Keratinocyte (primary cell): ENCODE measurements around the gene GPRIN1. TPM values are rescaled to one million over a fixed set of nuclear protein-coding genes. Genes with fewer than 3 reads are reported as not detected.

Source experiments
- DNase-seq: peaks from one replicate; pipeline ENCODE4 v3.0.0-alpha.2; 2011; ENCODE audit warnings: low read depth, missing footprints, low spot score
- FAIRE-seq: peaks from 2 replicates; lab custom pipeline; 2011; peaks lifted over from hg19 to GRCh38; lab: Jason Lieb, UNC
- H2AFZ ChIP-seq: 2 replicates; pipeline ENCODE4 v1.6.0; 2012; ENCODE audit warnings: low read length, control low read depth, inconsistent platforms; ENCODE audit not compliant: control insufficient read depth
- H3K27ac ChIP-seq: 2 replicates; pipeline ENCODE4 v1.5.1; 2011; ENCODE audit warnings: low read length; ENCODE audit not compliant: control insufficient read depth, insufficient read depth
- H3K27me3 ChIP-seq: 3 replicates; pipeline ENCODE4 v1.6.0; 2011; ENCODE audit warnings: low read length; ENCODE audit not compliant: control insufficient read depth, insufficient read depth; ENCODE audit errors: extremely low read depth
- H3K36me3 ChIP-seq, 2 experiments: 2 replicates in 1 of 2; 3 replicates in 1 of 2; pipeline ENCODE4 v1.5.1; 2011; ENCODE audit warnings: low read length in 2 of 2, mild to moderate bottlenecking in 1 of 2; ENCODE audit not compliant: control insufficient read depth in 2 of 2, insufficient read depth in 2 of 2; ENCODE audit errors: extremely low read depth in 1 of 2
- H3K4me1 ChIP-seq: 3 replicates; pipeline ENCODE4 v1.5.1; 2011; ENCODE audit warnings: low read length; ENCODE audit not compliant: control insufficient read depth, insufficient read depth; ENCODE audit errors: extremely low read depth
- H3K4me2 ChIP-seq: 3 replicates; pipeline ENCODE4 v1.6.0; 2011; ENCODE audit warnings: low read depth, low read length; ENCODE audit not compliant: control insufficient read depth, insufficient read depth; ENCODE audit errors: extremely low read depth
- H3K4me3 ChIP-seq, 3 experiments: fragments of 200-600 bp in 1 of 3; sonication (generic) in 1 of 3; 2 replicates in 2 of 3; 3 replicates in 1 of 3; pipeline ENCODE4 v1.5.1; 2011 to 2016; ENCODE audit warnings: low read length in 3 of 3, mild to moderate bottlenecking in 3 of 3, control low read depth in 2 of 3, inconsistent platforms in 1 of 3, low read depth in 1 of 3, mixed read lengths in 1 of 3, mixed run types in 1 of 3, moderate library complexity in 1 of 3; ENCODE audit not compliant: control insufficient read depth in 2 of 3, insufficient read depth in 2 of 3; ENCODE audit errors: extremely low read depth in 1 of 3
- H3K79me2 ChIP-seq: 2 replicates; pipeline ENCODE4 v1.6.0; 2012; ENCODE audit warnings: low read length; ENCODE audit not compliant: control insufficient read depth, insufficient read depth
- H3K9ac ChIP-seq: 3 replicates; pipeline ENCODE4 v1.6.0; 2011; ENCODE audit warnings: low read length; ENCODE audit not compliant: control insufficient read depth, insufficient read depth; ENCODE audit errors: extremely low read depth
- H3K9me1 ChIP-seq: 3 replicates; pipeline ENCODE4 v1.6.0; 2011; ENCODE audit warnings: low read length; ENCODE audit not compliant: control insufficient read depth, insufficient read depth; ENCODE audit errors: extremely low read depth
- H3K9me3 ChIP-seq: 2 replicates; pipeline ENCODE4 v1.5.1; 2012; ENCODE audit warnings: low read depth, low read length; ENCODE audit not compliant: control insufficient read depth
- H4K20me1 ChIP-seq: 3 replicates; pipeline ENCODE4 v1.6.0; 2011; ENCODE audit warnings: low read length; ENCODE audit not compliant: control insufficient read depth, insufficient read depth; ENCODE audit errors: extremely low read depth
- CTCF ChIP-seq, 3 experiments: IDR thresholded peaks in 1 of 3; conservative IDR thresholded peaks in 1 of 3; optimal IDR thresholded peaks in 1 of 3; 2 replicates in 2 of 3; 3 replicates in 1 of 3; pipeline versions ENCODE3 to v1.5.1; 2011; ENCODE audit warnings: low read length in 3 of 3, mild to moderate bottlenecking in 3 of 3, moderate library complexity in 2 of 3, control low read depth in 1 of 3, inconsistent platforms in 1 of 3; ENCODE audit not compliant: insufficient read depth in 2 of 3; ENCODE audit errors: extremely low read depth in 1 of 3
- EZH2 ChIP-seq: IDR thresholded peaks from one replicate; pipeline ENCODE4 v1.6.1; 2012; ENCODE audit warnings: inconsistent platforms, mild to moderate bottlenecking, low read length, moderate library complexity
- dilution Hi-C: fragments of 300-500 bp; cut with MboI; formaldehyde crosslinking; loops from one replicate; pipeline ENCODE4 v1.7.0; 2020; ENCODE audit warnings: low sequenced_read_pairs; ENCODE audit not compliant: extremely low pct_ligation_motif_present
- polyA plus RNA-seq, 5 experiments: library from polyadenylated mRNA; depleted of rRNA in 3 of 5; stranded (reverse) in 3 of 5; stranded (forward) in 1 of 5; unstranded in 1 of 5; fragments of >200 nt; gene quantifications; 1 replicate in 1 of 5; 2 replicates in 3 of 5; 3 replicates in 1 of 5; pipeline versions ENCODE4 v1.2.1 to v1.2.3, GENCODE V29; 2011 to 2012; ENCODE audit warnings: missing spikeins in 2 of 5, low read depth in 1 of 5, low replicate concordance in 1 of 5

GPRIN1 gene
- polyA plus RNA-seq, 1 donor (not counting 4 experiments of a cell fraction or from before 2014, with no cell fraction given) = 4.0 TPM

DNA sequence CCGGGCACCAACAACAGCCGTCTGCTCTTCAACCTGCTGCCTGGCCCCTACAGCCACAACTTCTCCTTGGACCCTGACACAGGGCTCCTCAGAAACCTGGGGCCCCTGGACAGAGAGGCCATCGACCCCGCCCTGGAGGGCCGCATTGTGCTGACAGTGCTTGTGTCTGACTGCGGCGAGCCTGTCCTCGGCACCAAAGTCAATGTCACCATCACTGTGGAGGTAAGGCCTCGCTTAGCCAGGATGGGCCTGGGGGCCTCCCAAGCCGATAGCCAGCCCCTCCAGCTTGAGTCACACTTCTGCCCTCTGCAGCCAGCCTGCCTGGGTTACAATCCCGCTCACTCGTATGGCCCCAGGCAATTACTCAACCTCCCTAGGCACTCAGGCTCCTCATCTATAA lies 28.6 kb downstream of the GPRIN1 start:
- Histone ChIP-seq H3K79me2 (no peaks in the 10 kb centered on the region), H3K4me1 (no peaks in the 10 kb centered on the region), H2AFZ (no peak overlapping the region), H3K4me3 (no peak overlapping the region), H3K9me3 (peaks cover 7% of the 10 kb centered on the region), H3K9me1 (no peaks in the 10 kb centered on the region), H3K4me2 (no peak overlapping the region), H4K20me1 (no peaks in the 10 kb centered on the region), H3K27me3 (no peaks in the 10 kb centered on the region), H3K9ac (no peak overlapping the region), H3K36me3 (no peaks in the 10 kb centered on the region), H3K27ac (no peak overlapping the region)
- FAIRE-seq = no peak
- no peak for TF ChIP-seq CTCF (optimal IDR thresholded peaks at IDR 0.05 in 1 of 3, IDR thresholded peaks at IDR 0.05 in 1 of 3, conservative IDR thresholded peaks at IDR 0.05 in 1 of 3; ENCODE audit: extremely low read depth in 1 of 3, insufficient read depth in 2 of 3, low read length in 3 of 3)
- TF ChIP-seq EZH2 = no peak
- DNase-seq = no peak
- dilution Hi-C loops = no loop called here

GRCh38 chr5:176579323-176579722 lies 30.6 kb downstream of the GPRIN1 start:
- H3K27ac ChIP-seq = no peak overlapping the region
- H3K79me2 ChIP-seq = no peaks in the 10 kb centered on the region
- DNase-seq (no peak), FAIRE-seq (no peak)
- H4K20me1 ChIP-seq = no peaks in the 10 kb centered on the region
- H2AFZ ChIP-seq = no peak overlapping the region
- H3K27me3 ChIP-seq = no peaks in the 10 kb centered on the region
- H3K4me3 ChIP-seq = no peak overlapping the region
- H3K4me2 ChIP-seq = no peak overlapping the region
- no peak overlapping the region for H3K9ac ChIP-seq
- H3K36me3 ChIP-seq = no peaks in the 10 kb centered on the region
- H3K9me3 ChIP-seq = no peaks in the 10 kb centered on the region
- TF ChIP-seq EZH2 (no peak), CTCF (optimal IDR thresholded peaks at IDR 0.05 in 1 of 3, IDR thresholded peaks at IDR 0.05 in 1 of 3, conservative IDR thresholded peaks at IDR 0.05 in 1 of 3; ENCODE audit: extremely low read depth in 1 of 3, insufficient read depth in 2 of 3, low read length in 3 of 3) (no peak)
- no peaks in the 10 kb centered on the region for H3K4me1 ChIP-seq
- H3K9me1 ChIP-seq = no peaks in the 10 kb centered on the region
- dilution Hi-C loops = no loop called here
